Endothelial cell of umbilical vein (primary cell): ENCODE results near the gene CNTF. TPM values are rescaled to one million over a fixed set of nuclear protein-coding genes. Genes with fewer than 3 reads are reported as not detected.
A peak's percentile ranks its signal among the peaks of the same experiment; 100 is the strongest.

Experiments used
- BruUV-seq: library from RNA; stranded (reverse); fragments of 400-500 nt; replicated peaks from 2 replicates; lab custom pipeline; 2021; lab: Mats Ljungman, UMichigan
- CTCF ChIA-PET: fragments of 300-600, 350-600 bp; sonication (Branson Sonifier 250); formaldehyde crosslinking; loops from one replicate; lab custom pipeline; 2021; ENCODE audit warnings: antibody characterized with exemption, inconsistent platforms; lab: Charles Lee
- POLR2A ChIA-PET: fragments of 300-600, 350-600 bp; sonication (Branson Sonifier 250); formaldehyde crosslinking; loops from one replicate; lab custom pipeline; 2021; ENCODE audit warnings: antibody characterized with exemption, inconsistent platforms; lab: Charles Lee
- DNase-seq: peaks from one replicate; pipeline ENCODE4 v3.0.0-alpha.2; 2011; ENCODE audit warnings: low read depth, low spot score
- FAIRE-seq: peaks from 2 replicates; lab custom pipeline; 2011; peaks lifted over from hg19 to GRCh38; lab: Jason Lieb, UNC
- H2AFZ ChIP-seq: 2 replicates; pipeline ENCODE4 v1.6.0; 2012; ENCODE audit warnings: low read depth, low read length, control low read depth, inconsistent platforms
- H3K27ac ChIP-seq: 2 replicates; pipeline ENCODE4 v1.5.1; 2011; ENCODE audit warnings: low read depth, mild to moderate bottlenecking, control low read depth, low read length, moderate library complexity; ENCODE audit not compliant: insufficient read depth
- H3K27me3 ChIP-seq, 2 experiments: 2 replicates each; pipeline versions ENCODE4 v1.6.0 to v1.6.1; 2011; ENCODE audit warnings: low read length in 2 of 2, mixed read lengths in 1 of 2; ENCODE audit not compliant: control insufficient read depth in 2 of 2, insufficient read depth in 2 of 2
- H3K36me3 ChIP-seq, 2 experiments: 2 replicates in 1 of 2; 3 replicates in 1 of 2; pipeline ENCODE4 v1.5.1; 2011; ENCODE audit warnings: low read length in 2 of 2, mild to moderate bottlenecking in 1 of 2, moderate library complexity in 1 of 2; ENCODE audit not compliant: control insufficient read depth in 2 of 2, insufficient read depth in 2 of 2; ENCODE audit errors: extremely low read depth in 1 of 2
- H3K4me1 ChIP-seq: 3 replicates; pipeline ENCODE4 v1.5.1; 2011; ENCODE audit warnings: mild to moderate bottlenecking, low read length; ENCODE audit not compliant: control insufficient read depth, insufficient read depth; ENCODE audit errors: extremely low read depth
- H3K4me2 ChIP-seq: 2 replicates; pipeline ENCODE4 v1.6.1; 2011; ENCODE audit warnings: low read length, control low read depth, mixed read lengths; ENCODE audit not compliant: insufficient read depth
- H3K4me3 ChIP-seq, 3 experiments: fragments of 200-600 bp in 1 of 3; sonication (generic), shearing (Covaris generic) in 1 of 3; replicated peaks in 1 of 3; 2 replicates each; pipeline ENCODE4 v1.5.1; 2011 to 2016; ENCODE audit warnings: control low read depth in 3 of 3, low read length in 3 of 3, mild to moderate bottlenecking in 2 of 3, inconsistent platforms in 1 of 3, low read depth in 1 of 3, moderate library complexity in 1 of 3; ENCODE audit not compliant: insufficient read depth in 1 of 3
- H3K79me2 ChIP-seq: 2 replicates; pipeline ENCODE4 v1.6.0; 2012; ENCODE audit warnings: low read length, inconsistent platforms; ENCODE audit not compliant: control insufficient read depth, insufficient read depth
- H3K9ac ChIP-seq: replicated peaks from 2 replicates; pipeline ENCODE3; 2011; ENCODE audit warnings: low read length, control low read depth; ENCODE audit not compliant: insufficient read depth; ENCODE audit errors: extremely low read depth
- H3K9me1 ChIP-seq: replicated peaks from 3 replicates; pipeline ENCODE4 v1.6.0; 2011; ENCODE audit warnings: mild to moderate bottlenecking, low read length; ENCODE audit not compliant: control insufficient read depth, insufficient read depth; ENCODE audit errors: extremely low read depth
- H3K9me3 ChIP-seq: replicated peaks from 2 replicates; pipeline ENCODE4 v1.5.1; 2012; ENCODE audit warnings: low read length, inconsistent platforms; ENCODE audit not compliant: control insufficient read depth, insufficient read depth
- H4K20me1 ChIP-seq: replicated peaks from 2 replicates; pipeline ENCODE3; 2011; ENCODE audit warnings: mild to moderate bottlenecking, low read length; ENCODE audit not compliant: control insufficient read depth, insufficient read depth; ENCODE audit errors: extremely low read depth
- EZH2 ChIP-seq: IDR thresholded peaks from 2 replicates; pipeline ENCODE4 v1.6.1; 2012; ENCODE audit warnings: borderline replicate concordance, low read depth, mild to moderate bottlenecking, moderate library complexity, low read length, inconsistent platforms; ENCODE audit not compliant: severe bottlenecking
- FOS ChIP-seq: IDR thresholded peaks from 2 replicates; pipeline ENCODE4 v1.6.1; 2011; ENCODE audit warnings: mild to moderate bottlenecking, low read length, moderate library complexity, borderline replicate concordance; ENCODE audit not compliant: insufficient read depth
- GATA2 ChIP-seq: IDR thresholded peaks from 2 replicates; pipeline ENCODE4 v1.7.0; 2011; ENCODE audit warnings: low read depth, mild to moderate bottlenecking, moderate library complexity, mixed read lengths, low read length; ENCODE audit not compliant: insufficient read length, insufficient read depth
- JUN ChIP-seq: IDR thresholded peaks from 2 replicates; pipeline ENCODE4 v1.6.1; 2011; ENCODE audit warnings: borderline replicate concordance, low read depth; ENCODE audit not compliant: insufficient read length, insufficient read depth
- MAX ChIP-seq: IDR thresholded peaks from 2 replicates; pipeline ENCODE4 v1.6.1; 2011; ENCODE audit not compliant: insufficient read depth, insufficient read length
- MYC ChIP-seq: IDR thresholded peaks from one replicate; pipeline ENCODE4 v1.6.1; 2011; ENCODE audit warnings: mild to moderate bottlenecking, low read depth, low read length
- POLR2A ChIP-seq: IDR thresholded peaks from 2 replicates; pipeline ENCODE4 v1.6.1; 2012; ENCODE audit warnings: low read depth, mild to moderate bottlenecking, control low read depth, low read length
- POLR2AphosphoS5 ChIP-seq: IDR thresholded peaks from 2 replicates; pipeline ENCODE4 v1.6.1; 2012; ENCODE audit warnings: low read depth, mild to moderate bottlenecking, control low read depth, low read length, moderate library complexity; ENCODE audit not compliant: insufficient read depth
- dilution Hi-C: fragments of 300-500 bp; cut with MboI; formaldehyde crosslinking; loops from one replicate; pipeline ENCODE4 v1.15.0; 2019; ENCODE audit warnings: low sequenced_read_pairs; ENCODE audit not compliant: extremely low pct_ligation_motif_present
- intact Hi-C: fragments of 100-400 bp; cut with micrococcal nuclease; formaldehyde crosslinking; loops from one replicate; pipeline ENCODE4 v1.10.0; 2022
- polyA plus RNA-seq, 4 experiments: library from polyadenylated mRNA; depleted of rRNA in 3 of 4; stranded (reverse) in 3 of 4; unstranded in 1 of 4; fragments of >200 nt; gene quantifications; 2 replicates each; pipeline versions ENCODE4 v1.2.1 to v1.2.3, GENCODE V29; 2011 to 2012; ENCODE audit warnings: missing spikeins in 1 of 4
- total RNA-seq: library from RNA; stranded (reverse); gene quantifications from 2 replicates; pipeline ENCODE4 v1.2.3, GENCODE V29; 2021
- TF ChIP-seq, protein P1 (sequence below), 2 donors: IDR thresholded peaks; 1 replicate in 1 of 2; 2 replicates in 1 of 2; pipeline ENCODE4 v1.5.1; 2011; ENCODE audit warnings: low read length in 2 of 2, mild to moderate bottlenecking in 2 of 2, moderate library complexity in 2 of 2, control low read depth in 1 of 2, inconsistent platforms in 1 of 2, low read depth in 1 of 2; ENCODE audit not compliant: insufficient read depth in 1 of 2; ENCODE audit errors: extremely low read depth in 1 of 2

The CNTF gene
- total and polyA plus RNA-seq, 2 donors (not counting 3 experiments of a cell fraction or from before 2014, with no cell fraction given), result 0.84 to 3.3 TPM

GRCh38 chr11:58626934-58627483 is 4.5 kb downstream of the CNTF start:
- Histone ChIP-seq H3K4me2 (peak overlapping the region; percentile 64), H3K9ac (no peak overlapping the region), H2AFZ (no peak overlapping the region), H4K20me1 (no peaks in the 10 kb centered on the region), H3K27ac (peak overlapping the region; percentile 40), H3K9me1 (no peaks in the 10 kb centered on the region), H3K79me2 (no peaks in the 10 kb centered on the region), H3K4me3 (no peak overlapping the region), H3K9me3 (no peaks in the 10 kb centered on the region), H3K4me1 (peaks cover 13% of the 10 kb centered on the region), H3K36me3 (peaks cover 6 to 11% of the 10 kb centered on the region in 2 experiments), H3K27me3 (no peaks in the 10 kb centered on the region)
- POLR2A ChIA-PET, result no interaction called here
- dilution Hi-C loops (no loop called here), intact Hi-C loops (loop anchor here (1.0 kb wide), 1 partner anchor 49 kb away; no protein-coding TSS in a partner anchor)
- DNase-seq (no peak), FAIRE-seq (no peak)
- no peak for TF ChIP-seq POLR2A
- no peak for TF ChIP-seq POLR2AphosphoS5
- TF ChIP-seq, protein P1, sequence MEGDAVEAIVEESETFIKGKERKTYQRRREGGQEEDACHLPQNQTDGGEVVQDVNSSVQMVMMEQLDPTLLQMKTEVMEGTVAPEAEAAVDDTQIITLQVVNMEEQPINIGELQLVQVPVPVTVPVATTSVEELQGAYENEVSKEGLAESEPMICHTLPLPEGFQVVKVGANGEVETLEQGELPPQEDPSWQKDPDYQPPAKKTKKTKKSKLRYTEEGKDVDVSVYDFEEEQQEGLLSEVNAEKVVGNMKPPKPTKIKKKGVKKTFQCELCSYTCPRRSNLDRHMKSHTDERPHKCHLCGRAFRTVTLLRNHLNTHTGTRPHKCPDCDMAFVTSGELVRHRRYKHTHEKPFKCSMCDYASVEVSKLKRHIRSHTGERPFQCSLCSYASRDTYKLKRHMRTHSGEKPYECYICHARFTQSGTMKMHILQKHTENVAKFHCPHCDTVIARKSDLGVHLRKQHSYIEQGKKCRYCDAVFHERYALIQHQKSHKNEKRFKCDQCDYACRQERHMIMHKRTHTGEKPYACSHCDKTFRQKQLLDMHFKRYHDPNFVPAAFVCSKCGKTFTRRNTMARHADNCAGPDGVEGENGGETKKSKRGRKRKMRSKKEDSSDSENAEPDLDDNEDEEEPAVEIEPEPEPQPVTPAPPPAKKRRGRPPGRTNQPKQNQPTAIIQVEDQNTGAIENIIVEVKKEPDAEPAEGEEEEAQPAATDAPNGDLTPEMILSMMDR (IDR thresholded peaks at IDR 0.05; ENCODE audit: extremely low read depth in 1 of 2, insufficient read depth in 1 of 2, low read depth in 1 of 2, low read length in 2 of 2), result no peak
- no peak for TF ChIP-seq MYC
- no peak for TF ChIP-seq JUN
- no peak for TF ChIP-seq FOS
- TF ChIP-seq GATA2, result no peak
- no peak for TF ChIP-seq EZH2
- no peak for TF ChIP-seq MAX
- BruUV-seq, result no TSS peak
- CTCF ChIA-PET, result interaction anchor here (0.8 to 4.3 kb wide), 8 partner anchors 9 to 531 kb away, joined by 3 to 90 read pairs (median 3); partner anchors contain the start of gene LPXN
